ENCODE measurements around the gene CAST.

Gene CAST

DNA sequence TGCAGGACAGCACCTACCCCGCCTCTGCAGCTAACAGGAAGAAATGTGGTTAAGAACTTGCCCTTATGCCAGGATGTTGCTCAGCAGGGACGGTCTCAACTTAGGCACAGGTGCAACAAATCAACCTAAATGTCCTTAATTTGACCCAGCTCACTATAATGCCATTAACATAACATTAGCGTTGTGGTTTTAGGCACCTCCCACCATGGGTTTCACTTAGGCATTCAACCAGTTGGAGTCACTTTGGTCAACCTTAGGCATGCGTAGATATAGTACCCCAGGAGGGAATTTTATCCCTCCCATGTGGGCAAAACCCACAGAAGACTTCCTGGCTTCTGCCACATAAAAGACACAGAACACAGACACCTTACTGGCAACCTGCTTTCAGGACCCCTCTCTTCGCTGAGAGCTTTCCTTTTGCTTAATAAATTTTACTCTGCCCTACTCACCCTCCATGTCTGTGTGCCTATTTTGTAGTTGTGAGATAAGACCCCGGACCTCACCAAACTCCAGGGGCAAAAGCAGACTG is 154.3 kb downstream of the CAST start:
- no peak for DNase-seq (ENCODE audit: low read depth, low spot score)

DNA sequence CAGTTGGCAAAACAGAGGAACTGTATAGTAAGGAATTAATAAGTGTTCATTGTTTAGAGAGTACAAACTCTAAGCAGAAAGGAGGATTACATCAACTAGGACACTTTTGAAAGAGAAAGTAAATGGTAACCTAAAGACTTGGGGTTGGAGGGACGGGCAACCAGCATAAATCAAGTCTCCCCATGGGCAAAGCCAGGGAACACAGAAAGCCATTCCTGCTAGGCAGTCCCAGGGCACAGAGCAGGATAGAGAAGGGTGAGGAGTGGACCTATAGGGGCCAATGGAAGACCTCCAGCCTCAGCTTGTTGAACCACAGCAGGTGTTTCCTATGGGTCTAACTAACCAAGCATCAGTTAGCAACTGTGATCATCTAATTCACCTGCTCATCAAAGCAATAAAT is 154.8 kb downstream of the CAST start:
- DNase-seq (ENCODE audit: low read depth, low spot score), result no peak

DNA sequence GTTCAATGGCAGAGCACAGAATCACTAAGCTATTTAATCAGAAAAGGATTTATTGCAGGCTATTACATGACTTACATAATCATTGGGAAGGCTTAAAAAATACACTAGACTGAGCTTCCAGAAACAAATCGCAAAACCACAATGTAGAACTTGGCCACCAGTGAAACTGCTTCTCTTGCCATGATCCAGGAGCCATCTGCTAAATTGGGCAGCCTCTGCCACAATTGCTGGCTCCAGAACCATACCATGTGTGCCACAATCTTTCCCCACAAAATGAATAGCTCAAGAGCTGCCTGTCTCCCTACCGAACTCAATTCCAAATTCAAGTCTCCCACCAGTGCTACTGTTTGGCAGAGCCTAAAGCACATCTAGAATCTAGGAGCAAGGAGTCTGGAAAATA is 155.3 kb downstream of the CAST start:
- DNase-seq (ENCODE audit: low read depth, low spot score), result no peak

GRCh38 chr5:96818125-96818788 is 156.1 kb downstream of the CAST start:
- DNase-seq (ENCODE audit: low read depth, low spot score), result no peak

DNA sequence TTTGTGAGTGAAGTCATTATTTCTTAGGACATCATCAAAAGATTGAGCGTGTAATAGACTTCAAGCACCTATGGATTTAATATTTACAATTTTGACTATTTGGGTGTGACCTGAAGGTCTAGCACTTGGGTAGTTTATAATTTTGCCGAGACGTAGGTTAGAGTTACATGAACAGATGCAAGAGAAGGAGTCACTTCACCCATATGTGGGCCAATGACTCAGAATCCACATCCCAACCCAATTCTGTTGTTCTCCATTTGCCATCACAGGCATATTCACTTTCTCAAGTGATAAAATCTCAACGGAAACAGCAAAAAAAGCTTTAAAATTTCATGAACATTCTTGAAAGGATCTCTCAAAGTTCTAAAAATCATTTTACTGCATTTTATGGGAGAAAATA is 157.6 kb downstream of the CAST start:
- DNase-seq (ENCODE audit: low read depth, low spot score), result no peak

DNA sequence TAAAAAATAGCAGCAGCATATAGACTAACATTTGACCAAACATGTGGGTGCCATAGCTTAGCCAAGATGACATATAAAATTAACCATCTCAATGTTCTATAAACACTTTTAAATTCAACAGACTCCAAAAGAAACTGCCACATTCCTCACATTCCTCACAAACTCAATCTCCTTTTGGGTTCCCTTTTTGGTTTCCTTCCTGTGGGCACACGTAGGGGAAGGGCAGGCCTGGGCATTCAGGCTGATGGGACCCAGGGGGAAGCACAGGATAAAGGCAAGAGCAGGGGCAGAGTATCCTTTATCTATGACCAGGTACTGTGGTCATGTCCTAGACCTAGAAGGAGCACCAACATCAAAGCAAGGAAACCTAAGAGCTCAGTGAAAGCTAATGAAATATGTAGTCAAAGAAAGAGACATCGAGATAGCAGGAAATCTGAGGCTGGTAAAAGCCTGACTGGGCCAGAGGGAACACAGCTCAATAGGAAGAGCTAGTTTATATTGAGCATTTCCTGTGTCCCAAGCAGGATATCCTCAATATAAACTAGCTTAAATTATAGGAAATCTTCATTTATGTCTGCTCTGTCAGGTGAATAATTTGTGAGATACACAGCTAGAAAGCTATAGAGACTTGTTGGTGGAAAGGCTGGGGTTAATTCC is 159.2 kb downstream of the CAST start:
- DNase-seq (ENCODE audit: low read depth, low spot score), result no peak

- no peak for DNase-seq (ENCODE audit: low read depth, low spot score)
These were observed 160.7 kb downstream of the CAST start for GRCh38 chr5:96822686-96823459.

DNA sequence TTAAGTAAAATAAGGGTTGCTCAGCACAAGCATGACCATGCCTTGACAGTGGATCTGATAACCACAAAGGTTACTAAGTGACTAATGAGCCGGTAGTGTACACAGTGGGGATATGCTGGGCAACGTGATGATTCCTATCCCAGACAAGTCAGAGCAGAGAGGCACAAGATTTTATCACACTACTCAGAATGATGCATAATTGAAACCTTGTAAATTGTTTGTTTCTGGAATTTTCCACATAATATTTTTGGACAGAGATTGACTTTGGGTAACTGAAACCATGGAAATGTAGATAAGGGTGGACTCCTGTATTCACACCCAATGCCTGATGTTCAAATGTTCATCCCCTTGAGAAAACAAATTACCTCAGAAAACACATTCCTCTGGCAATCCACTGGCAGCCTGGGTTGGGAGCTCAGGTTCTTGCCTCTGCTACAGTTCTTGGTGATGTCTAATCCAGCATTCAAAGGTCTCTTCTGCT is 161.8 kb downstream of the CAST start:
- DNase-seq (ENCODE audit: low read depth, low spot score), result no peak

Measured in brain pericyte (primary cell).